ENCODE data around the gene CCSER1. TPM values are rescaled to one million over a fixed set of nuclear protein-coding genes. Genes with fewer than 3 reads are reported as not detected.

Gene CCSER1
- total and polyA plus RNA-seq, 4 donors: 0.18 to 2.3 (median 1.2) TPM

DNA sequence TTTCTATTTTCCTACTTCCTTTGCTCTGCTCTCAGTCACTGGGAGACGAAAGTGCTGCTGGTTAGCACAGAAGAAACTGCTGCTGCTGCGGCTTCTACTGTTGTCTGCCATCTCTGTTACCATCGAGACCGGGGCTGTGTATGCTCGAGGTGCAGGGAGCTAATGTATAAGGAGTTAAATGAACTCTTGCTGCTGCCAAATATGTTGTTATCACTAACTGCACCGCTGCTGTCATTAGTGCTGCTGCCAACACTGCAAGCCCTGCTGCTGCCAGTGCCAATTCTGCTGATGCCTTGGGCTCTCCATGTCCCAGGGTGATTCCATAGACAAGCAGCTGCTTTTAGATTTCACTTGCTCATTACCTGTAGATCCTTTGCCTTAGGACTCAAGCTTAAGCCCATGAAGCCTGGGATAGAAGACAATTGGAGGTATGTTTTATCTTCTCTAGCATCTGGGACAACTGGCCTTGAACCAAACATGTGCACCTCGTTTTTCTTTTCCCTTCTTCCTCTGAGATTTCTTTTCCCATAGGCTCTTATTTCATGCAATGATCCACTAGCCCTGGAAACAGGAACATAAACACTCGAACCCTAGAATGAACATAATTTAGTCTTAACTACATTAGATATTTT lies 107.8 kb downstream of the CCSER1 start:
- TF ChIP-seq CTCF (IDR thresholded peaks at IDR 0.05; ENCODE audit: low read depth, low read length, missing input control) (no peak), FOXA2 (IDR thresholded peaks at IDR 0.05) (no peak), RAD21 (IDR thresholded peaks at IDR 0.05) (no peak), GABPA (IDR thresholded peaks at IDR 0.05 in 1 of 2, conservative IDR thresholded peaks at IDR 0.05 in 1 of 2) (no peak), MAX (IDR thresholded peaks at IDR 0.05) (no peak), NR2F2 (IDR thresholded peaks at IDR 0.05) (no peak), HNF4G (IDR thresholded peaks at IDR 0.05) (no peak), FOXA1 (IDR thresholded peaks at IDR 0.05) (no peak), HNF4A (conservative IDR thresholded peaks at IDR 0.05) (no peak), JUND (IDR thresholded peaks at IDR 0.05) (no peak), EGR1 (IDR thresholded peaks at IDR 0.05; ENCODE audit: low read depth in 2 of 2) (no peak), YY1 (IDR thresholded peaks at IDR 0.05) (no peak), ZBTB33 (IDR thresholded peaks at IDR 0.05) (no peak), TAF1 (conservative IDR thresholded peaks at IDR 0.05) (no peak), RXRA (IDR thresholded peaks at IDR 0.05) (no peak), SP1 (IDR thresholded peaks at IDR 0.05) (no peak)
- TF ChIP-seq, protein P1, sequence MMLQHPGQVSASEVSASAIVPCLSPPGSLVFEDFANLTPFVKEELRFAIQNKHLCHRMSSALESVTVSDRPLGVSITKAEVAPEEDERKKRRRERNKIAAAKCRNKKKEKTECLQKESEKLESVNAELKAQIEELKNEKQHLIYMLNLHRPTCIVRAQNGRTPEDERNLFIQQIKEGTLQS (IDR thresholded peaks at IDR 0.05): no peak
- TF ChIP-seq, protein P2, sequence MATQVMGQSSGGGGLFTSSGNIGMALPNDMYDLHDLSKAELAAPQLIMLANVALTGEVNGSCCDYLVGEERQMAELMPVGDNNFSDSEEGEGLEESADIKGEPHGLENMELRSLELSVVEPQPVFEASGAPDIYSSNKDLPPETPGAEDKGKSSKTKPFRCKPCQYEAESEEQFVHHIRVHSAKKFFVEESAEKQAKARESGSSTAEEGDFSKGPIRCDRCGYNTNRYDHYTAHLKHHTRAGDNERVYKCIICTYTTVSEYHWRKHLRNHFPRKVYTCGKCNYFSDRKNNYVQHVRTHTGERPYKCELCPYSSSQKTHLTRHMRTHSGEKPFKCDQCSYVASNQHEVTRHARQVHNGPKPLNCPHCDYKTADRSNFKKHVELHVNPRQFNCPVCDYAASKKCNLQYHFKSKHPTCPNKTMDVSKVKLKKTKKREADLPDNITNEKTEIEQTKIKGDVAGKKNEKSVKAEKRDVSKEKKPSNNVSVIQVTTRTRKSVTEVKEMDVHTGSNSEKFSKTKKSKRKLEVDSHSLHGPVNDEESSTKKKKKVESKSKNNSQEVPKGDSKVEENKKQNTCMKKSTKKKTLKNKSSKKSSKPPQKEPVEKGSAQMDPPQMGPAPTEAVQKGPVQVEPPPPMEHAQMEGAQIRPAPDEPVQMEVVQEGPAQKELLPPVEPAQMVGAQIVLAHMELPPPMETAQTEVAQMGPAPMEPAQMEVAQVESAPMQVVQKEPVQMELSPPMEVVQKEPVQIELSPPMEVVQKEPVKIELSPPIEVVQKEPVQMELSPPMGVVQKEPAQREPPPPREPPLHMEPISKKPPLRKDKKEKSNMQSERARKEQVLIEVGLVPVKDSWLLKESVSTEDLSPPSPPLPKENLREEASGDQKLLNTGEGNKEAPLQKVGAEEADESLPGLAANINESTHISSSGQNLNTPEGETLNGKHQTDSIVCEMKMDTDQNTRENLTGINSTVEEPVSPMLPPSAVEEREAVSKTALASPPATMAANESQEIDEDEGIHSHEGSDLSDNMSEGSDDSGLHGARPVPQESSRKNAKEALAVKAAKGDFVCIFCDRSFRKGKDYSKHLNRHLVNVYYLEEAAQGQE (IDR thresholded peaks at IDR 0.05): no peak
- Histone ChIP-seq H3K9ac (ENCODE audit: low read depth in 1 of 2, low read length in 2 of 2) (no peak overlapping the region), H3K4me1 (ENCODE audit: control insufficient read depth in 4 of 4, insufficient read depth in 4 of 4, low read length in 3 of 4) (no peaks in the 10 kb centered on the region), H3K27ac (ENCODE audit: low read depth in 1 of 2, low read length in 2 of 2) (no peak overlapping the region), H3K4me3 (ENCODE audit: low read depth in 1 of 3, low read length in 3 of 3) (no peak overlapping the region), H3K9me3 (ENCODE audit: control insufficient read depth in 4 of 4, low read length in 3 of 4) (no peaks in the 10 kb centered on the region), H3K27me3 (ENCODE audit: control insufficient read depth in 4 of 4, insufficient read depth in 4 of 4, low read length in 3 of 4) (no peaks in the 10 kb centered on the region), H3K36me3 (ENCODE audit: control insufficient read depth in 4 of 4, insufficient read depth in 3 of 4, low read depth in 1 of 4, low read length in 3 of 4) (no peaks in the 10 kb centered on the region)
- 67% methylated on average over 8 of the region's 8 CpGs for WGBS
- DNase-seq (ENCODE audit: low spot score): no peak

All from liver (tissue), 9 donors.